ENCODE data around the gene SOX6. TPM values are rescaled to one million over a fixed set of nuclear protein-coding genes. Genes with fewer than 3 reads are reported as not detected.

The SOX6 gene
- total and polyA plus RNA-seq, 2 donors (not counting 1 experiment from before 2014, with no cell fraction given): 3.0 to 5.1 TPM

DNA sequence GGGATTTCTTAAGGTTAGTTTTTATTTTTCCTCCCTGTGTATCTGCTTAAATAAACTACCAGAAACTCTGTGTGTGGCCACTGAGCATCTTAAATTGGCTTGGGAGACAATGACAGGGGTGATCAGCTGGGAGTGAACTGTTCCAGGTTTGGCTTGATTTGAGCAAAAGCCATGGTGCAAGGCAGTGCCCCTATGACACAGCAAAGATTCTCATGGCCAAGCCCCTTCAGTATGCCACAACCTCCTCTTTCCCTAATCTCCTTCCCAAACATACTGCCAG, 370.5 kb downstream of the SOX6 start:
- Histone ChIP-seq H3K27ac (ENCODE audit: insufficient read depth, low read length) (no peak overlapping the region), H3K36me3 (ENCODE audit: control insufficient read depth, insufficient read depth, low read length) (no peaks in the 10 kb centered on the region), H3K4me1 (ENCODE audit: control insufficient read depth, extremely low read depth, insufficient read depth, low read length) (peaks cover 2% of the 10 kb centered on the region), H3K9ac (ENCODE audit: insufficient read depth, low read length) (no peak overlapping the region), H3K9me3 (ENCODE audit: control insufficient read depth, insufficient read depth, low read depth, low read length) (no peaks in the 10 kb centered on the region), H4K20me1 (ENCODE audit: control insufficient read depth, extremely low read depth, insufficient read depth, low read length) (no peaks in the 10 kb centered on the region), H2AFZ (ENCODE audit: low read length) (no peak overlapping the region), H3K27me3 (ENCODE audit: control insufficient read depth, insufficient read depth, low read length) (no peaks in the 10 kb centered on the region), H3K79me2 (ENCODE audit: control insufficient read depth, insufficient read depth, low read length) (no peaks in the 10 kb centered on the region), H3K4me3 (replicated peaks in 1 of 4; ENCODE audit: control extremely low read depth in 1 of 4, insufficient read depth in 1 of 4, low read depth in 3 of 4, low read length in 4 of 4) (no peak overlapping the region), H3K4me2 (ENCODE audit: extremely low read depth, insufficient read depth, low read length) (no peak overlapping the region)
- no peak for DNase-seq (ENCODE audit: low read depth in 2 of 2)
- no peak for TF ChIP-seq EZH2 (IDR thresholded peaks at IDR 0.05; ENCODE audit: low read length, missing control alignments)
- TF ChIP-seq, protein P1, sequence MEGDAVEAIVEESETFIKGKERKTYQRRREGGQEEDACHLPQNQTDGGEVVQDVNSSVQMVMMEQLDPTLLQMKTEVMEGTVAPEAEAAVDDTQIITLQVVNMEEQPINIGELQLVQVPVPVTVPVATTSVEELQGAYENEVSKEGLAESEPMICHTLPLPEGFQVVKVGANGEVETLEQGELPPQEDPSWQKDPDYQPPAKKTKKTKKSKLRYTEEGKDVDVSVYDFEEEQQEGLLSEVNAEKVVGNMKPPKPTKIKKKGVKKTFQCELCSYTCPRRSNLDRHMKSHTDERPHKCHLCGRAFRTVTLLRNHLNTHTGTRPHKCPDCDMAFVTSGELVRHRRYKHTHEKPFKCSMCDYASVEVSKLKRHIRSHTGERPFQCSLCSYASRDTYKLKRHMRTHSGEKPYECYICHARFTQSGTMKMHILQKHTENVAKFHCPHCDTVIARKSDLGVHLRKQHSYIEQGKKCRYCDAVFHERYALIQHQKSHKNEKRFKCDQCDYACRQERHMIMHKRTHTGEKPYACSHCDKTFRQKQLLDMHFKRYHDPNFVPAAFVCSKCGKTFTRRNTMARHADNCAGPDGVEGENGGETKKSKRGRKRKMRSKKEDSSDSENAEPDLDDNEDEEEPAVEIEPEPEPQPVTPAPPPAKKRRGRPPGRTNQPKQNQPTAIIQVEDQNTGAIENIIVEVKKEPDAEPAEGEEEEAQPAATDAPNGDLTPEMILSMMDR (conservative IDR thresholded peaks at IDR 0.05 in 1 of 2, IDR thresholded peaks at IDR 0.05 in 1 of 2; ENCODE audit: low read depth in 1 of 2, low read length in 2 of 2): no peak

DNA sequence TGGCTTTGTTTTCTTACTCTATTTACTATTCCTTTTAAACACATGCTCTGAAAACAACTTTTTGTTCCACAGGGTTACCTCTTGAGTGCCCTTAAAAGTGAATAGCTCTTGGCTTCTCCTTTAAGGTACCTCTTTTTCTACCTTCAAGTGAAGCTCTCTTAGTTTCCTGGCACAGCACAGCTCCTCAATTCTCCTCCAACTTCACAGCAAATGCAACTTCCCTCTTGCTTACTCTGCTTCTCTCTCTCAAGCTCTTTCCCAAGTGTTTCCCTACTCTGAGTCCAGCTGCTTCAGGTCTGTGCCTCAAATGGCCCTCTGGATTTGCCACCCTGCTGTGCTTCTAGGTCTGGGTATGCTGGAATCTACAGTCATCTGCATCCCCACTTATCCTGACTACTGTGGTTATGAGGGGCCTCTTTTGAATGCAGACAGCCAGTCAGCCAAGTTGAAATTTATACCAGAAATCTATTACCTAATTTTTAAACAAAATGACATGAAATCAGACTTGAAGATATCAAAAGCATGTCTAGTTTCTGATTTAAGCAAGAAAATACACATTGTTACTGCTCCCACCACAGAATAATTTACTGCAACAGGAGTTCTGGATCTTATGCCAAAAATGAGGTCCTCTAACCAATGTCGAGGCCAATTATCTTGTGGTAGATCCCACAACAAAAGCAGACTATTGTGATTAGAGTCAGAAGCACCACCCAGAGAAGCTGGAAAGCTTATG, 371.1 kb downstream of the SOX6 start:
- Histone ChIP-seq H2AFZ (ENCODE audit: low read length) (no peak overlapping the region), H3K27ac (ENCODE audit: insufficient read depth, low read length) (no peak overlapping the region), H3K4me3 (replicated peaks in 1 of 4; ENCODE audit: control extremely low read depth in 1 of 4, insufficient read depth in 1 of 4, low read depth in 3 of 4, low read length in 4 of 4) (no peak overlapping the region), H3K4me1 (ENCODE audit: control insufficient read depth, extremely low read depth, insufficient read depth, low read length) (peaks cover 2% of the 10 kb centered on the region), H3K79me2 (ENCODE audit: control insufficient read depth, insufficient read depth, low read length) (no peaks in the 10 kb centered on the region), H4K20me1 (ENCODE audit: control insufficient read depth, extremely low read depth, insufficient read depth, low read length) (no peaks in the 10 kb centered on the region), H3K4me2 (ENCODE audit: extremely low read depth, insufficient read depth, low read length) (no peak overlapping the region), H3K27me3 (ENCODE audit: control insufficient read depth, insufficient read depth, low read length) (no peaks in the 10 kb centered on the region), H3K36me3 (ENCODE audit: control insufficient read depth, insufficient read depth, low read length) (no peaks in the 10 kb centered on the region), H3K9ac (ENCODE audit: insufficient read depth, low read length) (no peak overlapping the region), H3K9me3 (ENCODE audit: control insufficient read depth, insufficient read depth, low read depth, low read length) (no peaks in the 10 kb centered on the region)
- no peak for TF ChIP-seq EZH2 (IDR thresholded peaks at IDR 0.05; ENCODE audit: low read length, missing control alignments)
- peak in 1 of 2 donors; percentile 69 for DNase-seq (ENCODE audit: low read depth in 2 of 2)

DNA sequence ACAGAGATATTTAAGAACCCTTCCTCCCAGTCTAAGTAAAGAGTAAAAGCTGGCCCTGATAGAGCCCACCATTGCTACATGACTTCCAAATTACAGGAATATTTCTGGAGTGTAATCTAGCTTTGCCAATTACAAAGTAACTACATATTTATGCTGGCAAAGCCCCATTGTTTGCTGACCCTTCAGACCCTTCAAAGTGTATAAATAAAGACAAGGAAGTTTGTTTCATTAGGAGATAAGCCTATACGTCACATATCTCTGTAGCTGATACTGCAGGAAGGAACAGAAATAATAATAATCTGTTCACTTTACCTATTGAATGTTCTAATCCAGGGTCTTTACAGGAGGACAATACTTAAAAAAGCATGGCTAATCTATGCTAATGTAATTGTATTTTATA, 375.1 kb downstream of the SOX6 start:
- TF ChIP-seq, protein P1 (conservative IDR thresholded peaks at IDR 0.05 in 1 of 2, IDR thresholded peaks at IDR 0.05 in 1 of 2; ENCODE audit: low read depth in 1 of 2, low read length in 2 of 2): no peak
- TF ChIP-seq EZH2 (IDR thresholded peaks at IDR 0.05; ENCODE audit: low read length, missing control alignments): no peak

More for the DNA sequence above, 375.1 kb downstream of the SOX6 start:
- no peak for DNase-seq (ENCODE audit: low read depth in 2 of 2)
- no peak overlapping the region for H3K4me2 ChIP-seq (ENCODE audit: extremely low read depth, insufficient read depth, low read length)
- no peaks in the 10 kb centered on the region for H3K36me3 ChIP-seq (ENCODE audit: control insufficient read depth, insufficient read depth, low read length)
- H3K79me2 ChIP-seq (ENCODE audit: control insufficient read depth, insufficient read depth, low read length): no peaks in the 10 kb centered on the region
- no peak overlapping the region for H2AFZ ChIP-seq (ENCODE audit: low read length)
- no peaks in the 10 kb centered on the region for H4K20me1 ChIP-seq (ENCODE audit: control insufficient read depth, extremely low read depth, insufficient read depth, low read length)
- H3K9me3 ChIP-seq (ENCODE audit: control insufficient read depth, insufficient read depth, low read depth, low read length): no peaks in the 10 kb centered on the region
- no peak overlapping the region for H3K4me3 ChIP-seq (replicated peaks in 1 of 4; ENCODE audit: control extremely low read depth in 1 of 4, insufficient read depth in 1 of 4, low read depth in 3 of 4, low read length in 4 of 4)
- H3K4me1 ChIP-seq (ENCODE audit: control insufficient read depth, extremely low read depth, insufficient read depth, low read length): peaks cover 2% of the 10 kb centered on the region
- H3K9ac ChIP-seq (ENCODE audit: insufficient read depth, low read length): no peak overlapping the region
- no peak overlapping the region for H3K27ac ChIP-seq (ENCODE audit: insufficient read depth, low read length)
- H3K27me3 ChIP-seq (ENCODE audit: control insufficient read depth, insufficient read depth, low read length): no peaks in the 10 kb centered on the region

Measured in fibroblast of lung (primary cell).